ENCODE measurements around the gene EEF2K.
"Not testable (repeated sequence)": the region's sequence is repeated elsewhere in the genome, so short reads cannot be mapped to it uniquely, and the experiment has no call there.

Gene EEF2K

GRCh38 chr16:22297114-22297870 lies 91.2 kb downstream of the EEF2K start, which contains the start of gene POLR3E:
POLR3E (plus strand) TSS chr16:22297409; CDS start chr16:22302969, 5,560 bp downstream.
- peak within 1 kb of the TSS; percentile 86 for H3K4me3 ChIP-seq (ENCODE audit: low read depth, low read length)
- peak; percentile 88 for TF ChIP-seq CTCF (IDR thresholded peaks at IDR 0.05; ENCODE audit: low read depth, low read length)
- peak; percentile 99 for DNase-seq (ENCODE audit: low read depth, low spot score)
- in situ Hi-C loops (cut with HindIII; ENCODE audit: low sequenced_read_pairs), result no loop called here

- H3K4me3 ChIP-seq (ENCODE audit: low read depth, low read length), result peak overlapping the region; percentile 86
- in situ Hi-C loops (cut with HindIII; ENCODE audit: low sequenced_read_pairs), result no loop called here
- DNase-seq (ENCODE audit: low read depth, low spot score), result peak; percentile 95
- TF ChIP-seq CTCF (IDR thresholded peaks at IDR 0.05; ENCODE audit: low read depth, low read length), result no peak
Observed at GRCh38 chr16:22297871-22298733, 92.0 kb downstream of the EEF2K start.

- in situ Hi-C loops (cut with HindIII; ENCODE audit: low sequenced_read_pairs), result no loop called here
- no peak for DNase-seq (ENCODE audit: low read depth, low spot score)
- H3K4me3 ChIP-seq (ENCODE audit: low read depth, low read length), result no peak overlapping the region
Observed at GRCh38 chr16:22299036-22299435, 93.0 kb downstream of the EEF2K start.

GRCh38 chr16:22300427-22301071 lies 94.5 kb downstream of the EEF2K start:
- H3K4me3 ChIP-seq (ENCODE audit: low read depth, low read length), result no peak overlapping the region
- DNase-seq (ENCODE audit: low read depth, low spot score), result peak; percentile 60
- peak; percentile 79 for TF ChIP-seq CTCF (IDR thresholded peaks at IDR 0.05; ENCODE audit: low read depth, low read length)
- in situ Hi-C loops (cut with HindIII; ENCODE audit: low sequenced_read_pairs), result no loop called here

More at GRCh38 chr16:22299036-22299435, 93.0 kb downstream of the EEF2K start:
- no peak for TF ChIP-seq CTCF (IDR thresholded peaks at IDR 0.05; ENCODE audit: low read depth, low read length)

GRCh38 chr16:22301423-22301822 lies 95.3 kb downstream of the EEF2K start:
- DNase-seq (ENCODE audit: low read depth, low spot score); in situ Hi-C loops (cut with HindIII; ENCODE audit: low sequenced_read_pairs); H3K4me3 ChIP-seq (ENCODE audit: low read depth, low read length): not testable (repeated sequence)

- H3K4me3 ChIP-seq (ENCODE audit: low read depth, low read length), result no peak overlapping the region
- TF ChIP-seq CTCF (IDR thresholded peaks at IDR 0.05; ENCODE audit: low read depth, low read length), result no peak
- DNase-seq (ENCODE audit: low read depth, low spot score), result no peak
- in situ Hi-C loops (cut with HindIII; ENCODE audit: low sequenced_read_pairs), result no loop called here
Observed at GRCh38 chr16:22302776-22303363, 96.8 kb downstream of the EEF2K start.
